Testis (tissue), 3 donors: ENCODE data around the gene MACROD1. TPM values are rescaled to one million over a fixed set of nuclear protein-coding genes. Genes with fewer than 3 reads are reported as not detected.

Experiments used
- DNase-seq: peaks from one replicate; pipeline ENCODE4 v3.0.0-alpha.2; 2019
- H3K27ac ChIP-seq, 2 donors: fragments of 200-600 bp; sonication (generic); one replicate each; pipeline ENCODE4 v1.5.1; 2019
- H3K27me3 ChIP-seq: fragments of 200-600 bp; sonication (generic); one replicate; pipeline ENCODE4 v1.5.1; 2019
- H3K36me3 ChIP-seq: fragments of 200-600 bp; sonication (generic); one replicate; pipeline ENCODE4 v1.5.1; 2017; ENCODE audit warnings: low read depth; ENCODE audit errors: missing control alignments
- H3K4me1 ChIP-seq: fragments of 200-600 bp; sonication (generic); one replicate; pipeline ENCODE4 v1.5.1; 2019
- H3K4me3 ChIP-seq, 2 donors: fragments of 200-600 bp; sonication (generic); one replicate each; pipeline ENCODE4 v1.5.1; 2017 to 2019
- H3K9me3 ChIP-seq: fragments of 200-600 bp; sonication (generic); one replicate; pipeline ENCODE4 v1.5.1; 2017
- CTCF ChIP-seq, 3 experiments: fragments of 450-650 bp in 2 of 3; fragments of 200-600 bp in 1 of 3; sonication (generic) in 1 of 3; IDR thresholded peaks; one replicate each; pipeline ENCODE4 v1.5.1; 2016 to 2019; ENCODE audit warnings: antibody characterized with exemption in 3 of 3, mild to moderate bottlenecking in 2 of 3, moderate library complexity in 1 of 3
- POLR2A ChIP-seq: fragments of 450-650 bp; IDR thresholded peaks from one replicate; pipeline ENCODE4 v1.6.1; 2017; ENCODE audit warnings: antibody characterized with exemption, mild to moderate bottlenecking, moderate library complexity
- WGBS, 2 donors: methylation state at CpG; one replicate each; pipeline ENCODE4 v1.1.5; 2018; 5-methylcytosine and 5-hydroxymethylcytosine counted together
- intact Hi-C: fragments of 100-400 bp; cut with DNase I; formaldehyde crosslinking; loops from one replicate; pipeline ENCODE4 v1.15.1; 2023; ENCODE audit warnings: low total_unique reads
- polyA plus RNA-seq: library from polyadenylated mRNA; stranded (reverse); fragments of 350-450 nt; fragmentation: Illumina TruSeq; extraction: RNeasy Lipid Tissue Mini Kit (QIAGEN cat#74804); gene quantifications from one replicate; pipeline ENCODE4 v1.2.3, GENCODE V29; 2014; ENCODE audit warnings: low read depth, low replicate concordance; ENCODE audit not compliant: insufficient read depth
- total RNA-seq, 2 donors: library from RNA; depleted of rRNA; stranded (reverse); fragments of >200 nt; gene quantifications; one replicate each; pipeline ENCODE4 v1.2.3, GENCODE V29; 2016

The MACROD1 gene
- total and polyA plus RNA-seq, 3 donors from 2014 or later, result 13.3 to 15.3 (median 14.1) TPM

DNA sequence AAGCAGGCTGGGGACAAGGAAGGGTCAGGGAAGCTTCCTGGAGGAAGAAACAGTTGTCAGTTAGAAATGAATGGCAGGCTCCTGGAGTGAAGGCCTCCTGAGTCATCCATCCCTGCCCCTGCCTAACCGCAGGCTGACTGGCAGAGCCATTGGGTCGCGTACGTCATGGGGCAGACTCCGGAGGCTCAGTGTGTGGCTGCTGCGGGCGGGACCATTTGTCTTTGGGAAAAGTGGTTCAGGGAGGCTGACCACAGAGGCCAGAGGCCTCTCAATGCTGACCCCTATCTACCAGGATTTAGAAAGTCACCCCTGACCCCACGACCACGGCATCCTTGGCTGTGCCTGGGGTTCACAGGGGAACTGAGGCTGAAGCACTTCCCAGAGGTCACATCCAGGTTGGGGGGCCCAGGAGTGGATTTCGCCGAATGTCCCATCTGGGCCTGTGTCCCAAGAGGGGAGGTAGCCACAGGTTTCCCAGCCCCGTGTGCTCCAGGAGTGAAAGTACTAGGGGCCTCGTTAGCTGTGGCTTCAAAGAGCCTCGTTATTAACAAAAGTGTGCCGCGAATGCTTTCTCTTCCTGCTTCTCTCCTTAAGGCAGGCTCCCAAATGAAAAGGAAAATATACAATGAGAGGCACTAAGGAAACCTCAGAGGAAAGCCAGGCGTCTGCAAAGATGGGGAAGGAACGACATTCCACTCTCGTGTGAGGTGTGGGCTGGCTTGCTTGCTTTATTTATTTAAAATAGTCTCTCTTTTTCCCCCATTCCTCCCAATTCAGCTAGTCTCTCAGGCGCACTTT lies 71.3 kb downstream of the MACROD1 start:
- intact Hi-C loops, result no loop called here
- H3K27ac ChIP-seq, result no peak overlapping the region

DNA sequence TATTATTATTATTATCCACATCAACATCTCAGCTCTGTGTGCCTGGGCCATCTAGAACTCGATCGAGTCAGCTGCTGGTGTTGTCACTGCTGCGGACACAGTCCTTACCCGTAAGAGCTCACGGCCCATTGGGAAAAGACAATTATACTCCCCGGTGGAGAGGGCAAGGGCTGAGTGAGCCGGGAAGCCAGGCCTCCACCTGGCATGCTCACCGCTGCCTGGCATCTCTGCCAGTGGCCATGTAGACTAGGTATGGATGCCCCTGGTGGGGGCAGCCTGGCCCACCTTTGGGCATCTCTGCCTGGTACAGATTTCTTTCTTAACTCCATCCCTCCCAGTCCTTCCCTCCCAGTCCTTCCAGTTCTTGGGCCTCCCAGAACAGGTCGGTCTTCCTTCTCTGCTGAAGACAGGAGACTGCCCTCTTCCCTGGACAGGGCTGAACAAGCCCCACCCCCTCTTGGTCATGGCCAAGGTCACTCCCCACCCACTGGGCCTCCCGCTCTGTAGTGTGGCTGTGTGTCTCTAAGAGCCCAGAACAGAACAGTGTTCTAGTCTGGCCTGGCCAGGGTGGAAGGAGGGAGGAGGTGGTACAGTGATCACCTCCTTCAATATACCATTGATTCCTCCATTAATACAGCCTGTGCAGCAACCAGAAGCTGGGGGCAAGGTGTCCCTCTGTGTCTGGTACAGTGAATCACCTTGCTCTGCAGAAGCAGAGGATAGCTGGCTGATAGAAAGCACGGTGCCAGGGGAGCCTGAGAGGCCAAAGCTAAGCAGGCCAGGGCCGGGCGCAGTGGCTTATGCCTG lies 72.5 kb downstream of the MACROD1 start:
- Histone ChIP-seq H3K36me3 (no peaks in the 10 kb centered on the region), H3K9me3 (no peaks in the 10 kb centered on the region), H3K27ac (no peak overlapping the region), H3K27me3 (no peaks in the 10 kb centered on the region), H3K4me3 (no peak overlapping the region), H3K4me1 (peaks cover 14% of the 10 kb centered on the region)
- intact Hi-C loops, result no loop called here
- no peak for TF ChIP-seq POLR2A
- TF ChIP-seq CTCF (IDR thresholded peaks at IDR 0.05), result no peak
- WGBS, 2 donors, result 67 to 75% methylated on average over 11 to 13 of the region's 13 CpGs
- peak; percentile 54 for DNase-seq

More for the DNA sequence above, 71.3 kb downstream of the MACROD1 start:
- no peak for DNase-seq
- Histone ChIP-seq H3K27me3 (no peaks in the 10 kb centered on the region), H3K4me1 (peaks cover 14% of the 10 kb centered on the region), H3K9me3 (no peaks in the 10 kb centered on the region), H3K4me3 (no peak overlapping the region), H3K36me3 (no peaks in the 10 kb centered on the region)
- TF ChIP-seq CTCF (IDR thresholded peaks at IDR 0.05), result no peak
- no peak for TF ChIP-seq POLR2A
- 75 to 77% methylated on average over 20 of the region's 20 CpGs for WGBS, 2 donors

DNA sequence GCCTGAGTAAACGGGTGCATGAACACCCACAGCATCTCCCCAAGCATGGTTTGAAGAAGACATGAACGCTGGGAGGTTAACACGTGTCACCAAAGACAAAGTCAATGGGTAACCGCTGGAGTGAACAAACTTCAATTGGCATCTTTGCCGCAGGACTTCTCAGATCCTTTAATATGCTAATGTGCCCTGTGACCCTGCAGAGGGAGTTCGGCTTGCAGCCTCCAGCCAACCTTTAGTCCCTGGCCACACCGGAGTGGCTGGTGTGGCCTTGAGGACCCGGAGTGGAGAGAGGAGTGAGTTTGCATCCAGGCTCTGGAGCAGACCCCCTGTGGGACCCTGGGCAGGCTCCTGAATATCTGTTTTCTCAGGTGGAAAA lies 73.2 kb downstream of the MACROD1 start:
- 84 to 90% methylated on average over 2 to 8 of the region's 8 CpGs for WGBS, 2 donors
- no peak overlapping the region for H3K27ac ChIP-seq
- no peaks in the 10 kb centered on the region for H3K36me3 ChIP-seq
- no peak for DNase-seq
- no peak for TF ChIP-seq POLR2A
- TF ChIP-seq CTCF (IDR thresholded peaks at IDR 0.05), result no peak
- no peak overlapping the region for H3K4me3 ChIP-seq
- peaks cover 14% of the 10 kb centered on the region for H3K4me1 ChIP-seq
- H3K27me3 ChIP-seq, result no peaks in the 10 kb centered on the region
- intact Hi-C loops, result no loop called here
- H3K9me3 ChIP-seq, result no peaks in the 10 kb centered on the region

DNA sequence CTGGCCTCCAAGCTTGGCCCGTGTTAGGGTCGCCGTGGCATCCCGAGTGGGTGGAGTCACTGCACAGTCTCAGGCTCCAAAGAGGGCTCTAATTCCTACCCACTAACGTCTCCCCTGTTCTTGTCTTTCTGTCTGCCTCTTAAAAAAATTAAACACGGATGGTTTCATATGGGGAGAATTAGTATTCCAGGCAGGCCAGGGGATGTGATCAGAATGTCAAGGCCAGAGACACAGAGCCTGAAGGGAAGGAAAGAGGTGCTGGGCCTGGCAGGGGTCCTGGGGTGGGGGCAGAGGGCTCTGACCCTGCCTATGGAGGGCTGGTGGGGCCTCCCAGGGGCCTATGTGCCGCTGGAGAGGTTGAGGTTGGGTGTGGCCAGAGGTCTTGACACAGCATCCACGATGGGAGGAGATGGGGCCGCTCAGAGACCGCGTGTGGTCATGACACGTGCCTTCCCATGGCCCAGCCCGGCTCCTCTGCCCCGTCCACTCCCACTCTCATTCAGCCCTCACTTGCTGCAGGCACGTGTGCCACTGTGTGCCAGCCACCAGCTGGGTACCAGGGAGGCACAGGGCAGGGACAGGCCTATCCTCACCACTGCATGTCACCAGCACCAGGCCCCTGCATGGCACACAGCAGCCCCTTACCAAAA lies 73.7 kb downstream of the MACROD1 start:
- Histone ChIP-seq H3K27ac (no peak overlapping the region), H3K4me3 (no peak overlapping the region), H3K36me3 (no peaks in the 10 kb centered on the region), H3K27me3 (no peaks in the 10 kb centered on the region), H3K9me3 (no peaks in the 10 kb centered on the region), H3K4me1 (peaks cover 14% of the 10 kb centered on the region)
- intact Hi-C loops, result no loop called here
- peak; percentile 74 for DNase-seq
- TF ChIP-seq CTCF (IDR thresholded peaks at IDR 0.05), result no peak
- no peak for TF ChIP-seq POLR2A
- WGBS, 2 donors, result 64 to 79% methylated on average over 9 to 15 of the region's 15 CpGs
